ENCODE data around the gene LRRC52.

Gene LRRC52

GRCh38 chr1:165610866-165611265 is 67.1 kb downstream of the LRRC52 start:
- TF ChIP-seq, protein P1, sequence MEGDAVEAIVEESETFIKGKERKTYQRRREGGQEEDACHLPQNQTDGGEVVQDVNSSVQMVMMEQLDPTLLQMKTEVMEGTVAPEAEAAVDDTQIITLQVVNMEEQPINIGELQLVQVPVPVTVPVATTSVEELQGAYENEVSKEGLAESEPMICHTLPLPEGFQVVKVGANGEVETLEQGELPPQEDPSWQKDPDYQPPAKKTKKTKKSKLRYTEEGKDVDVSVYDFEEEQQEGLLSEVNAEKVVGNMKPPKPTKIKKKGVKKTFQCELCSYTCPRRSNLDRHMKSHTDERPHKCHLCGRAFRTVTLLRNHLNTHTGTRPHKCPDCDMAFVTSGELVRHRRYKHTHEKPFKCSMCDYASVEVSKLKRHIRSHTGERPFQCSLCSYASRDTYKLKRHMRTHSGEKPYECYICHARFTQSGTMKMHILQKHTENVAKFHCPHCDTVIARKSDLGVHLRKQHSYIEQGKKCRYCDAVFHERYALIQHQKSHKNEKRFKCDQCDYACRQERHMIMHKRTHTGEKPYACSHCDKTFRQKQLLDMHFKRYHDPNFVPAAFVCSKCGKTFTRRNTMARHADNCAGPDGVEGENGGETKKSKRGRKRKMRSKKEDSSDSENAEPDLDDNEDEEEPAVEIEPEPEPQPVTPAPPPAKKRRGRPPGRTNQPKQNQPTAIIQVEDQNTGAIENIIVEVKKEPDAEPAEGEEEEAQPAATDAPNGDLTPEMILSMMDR (IDR thresholded peaks at IDR 0.05; ENCODE audit: low read depth, low read length), result no peak
- H3K4me3 ChIP-seq (replicated peaks in 1 of 2; ENCODE audit: low read depth in 2 of 2, low read length in 2 of 2), result no peak overlapping the region
- DNase-seq (ENCODE audit: low read depth in 2 of 2), result no peak

- H3K4me3 ChIP-seq (replicated peaks in 1 of 2; ENCODE audit: low read depth in 2 of 2, low read length in 2 of 2), result no peak overlapping the region
- TF ChIP-seq, protein P1 (IDR thresholded peaks at IDR 0.05; ENCODE audit: low read depth, low read length), result no peak
- DNase-seq (ENCODE audit: low read depth in 2 of 2), result no peak
Measured at GRCh38 chr1:165612062-165612461, 68.3 kb downstream of the LRRC52 start.

Data from cardiac fibroblast (primary cell).